ENCODE data around the gene TBX6.

Gene TBX6

GRCh38 chr16:30096105-30096861 is 4.6 kb upstream of the TBX6 start, which contains the start of gene YPEL3:
YPEL3 (minus strand) TSS chr16:30096213; CDS start chr16:30095482, 731 bp downstream.
- TF ChIP-seq CTCF (IDR thresholded peaks at IDR 0.05) (no peak), ZFX (IDR thresholded peaks at IDR 0.05; ENCODE audit: borderline replicate concordance) (no peak)

GRCh38 chr16:30095166-30096078 is 3.7 kb upstream of the TBX6 start:
- TF ChIP-seq ZFX (IDR thresholded peaks at IDR 0.05; ENCODE audit: borderline replicate concordance) = no peak
- no peak for TF ChIP-seq CTCF (IDR thresholded peaks at IDR 0.05)
- peak overlapping the region; percentile 75 for H3K27ac ChIP-seq

More at GRCh38 chr16:30096105-30096861, 4.6 kb upstream of the TBX6 start, which contains the start of gene YPEL3:
- peak within 1 kb of the TSS; percentile 75 for H3K27ac ChIP-seq

- H3K27ac ChIP-seq = peak overlapping the region; percentile 75
- TF ChIP-seq ZFX (IDR thresholded peaks at IDR 0.05; ENCODE audit: borderline replicate concordance) (no peak), CTCF (IDR thresholded peaks at IDR 0.05) (no peak)
Measured at GRCh38 chr16:30094541-30095165, 2.9 kb upstream of the TBX6 start.

GRCh38 chr16:30092373-30093010 is 768 bp upstream of the TBX6 start:
- TF ChIP-seq CTCF (IDR thresholded peaks at IDR 0.05) = peak; percentile 84
- TF ChIP-seq ZFX (IDR thresholded peaks at IDR 0.05; ENCODE audit: borderline replicate concordance) = no peak
- peak overlapping the region; percentile 75 for H3K27ac ChIP-seq

- H3K27ac ChIP-seq = peak overlapping the region; percentile 75
Measured at GRCh38 chr16:30090610-30091331, 953 bp downstream of the TBX6 start.

More at GRCh38 chr16:30090610-30091331, 953 bp downstream of the TBX6 start:
- TF ChIP-seq CTCF (IDR thresholded peaks at IDR 0.05) = no peak
- TF ChIP-seq ZFX (IDR thresholded peaks at IDR 0.05; ENCODE audit: borderline replicate concordance) = no peak

All from 22Rv1 (cell line).